HS-27A (cell line): ENCODE results near the gene SHISA9.
"Not testable (repeated sequence)": the region's sequence is repeated elsewhere in the genome, so short reads cannot be mapped to it uniquely, and the experiment has no call there.

Experiments
- DNase-seq: peaks from one replicate; pipeline ENCODE4 v3.0.0-alpha.2; 2012; ENCODE audit warnings: low read depth, missing footprints

SHISA9 gene

DNA sequence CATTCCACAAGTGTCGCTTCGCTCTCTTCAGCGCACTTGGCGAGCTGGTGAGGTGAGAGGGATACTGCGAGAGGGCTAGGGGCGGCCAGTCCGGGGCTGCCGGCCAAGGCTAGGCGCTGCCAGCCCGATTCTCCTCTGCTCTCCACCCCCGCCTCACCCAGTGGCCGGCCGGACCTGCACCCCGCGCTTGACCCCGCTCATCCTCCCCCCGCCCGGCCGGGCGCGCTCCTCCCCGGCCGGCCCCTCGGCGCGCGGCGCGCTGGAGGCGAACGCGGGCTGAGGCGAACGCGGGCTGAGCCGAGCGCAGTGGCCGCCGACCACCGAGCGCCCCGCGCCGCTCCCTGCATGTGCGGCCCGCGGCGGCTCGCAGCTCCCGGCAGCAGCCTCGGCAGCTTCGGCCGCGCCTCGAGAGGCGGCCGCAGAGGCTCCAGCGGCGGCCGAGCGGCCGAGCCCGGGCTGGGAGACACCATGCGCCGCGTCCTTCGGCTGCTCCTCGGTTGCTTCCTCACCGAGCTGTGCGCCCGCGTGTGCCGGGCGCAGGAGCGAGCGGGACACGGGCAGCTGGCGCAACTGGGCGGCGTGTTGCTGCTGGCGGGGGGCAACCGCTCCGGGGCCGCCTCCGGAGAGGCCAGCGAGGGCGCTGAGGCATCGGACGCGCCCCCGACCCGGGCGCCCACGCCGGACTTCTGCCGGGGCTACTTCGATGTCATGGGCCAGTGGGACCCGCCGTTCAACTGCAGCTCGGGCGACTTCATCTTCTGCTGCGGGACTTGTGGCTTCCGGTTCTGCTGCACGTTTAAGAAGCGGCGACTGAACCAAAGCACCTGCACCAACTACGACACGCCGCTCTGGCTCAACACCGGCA, at the start of gene SHISA9:
TSS of gene SHISA9 (plus strand) at position 2 of the 865 bp plus-strand sequence.
- DNase-seq, result no peak

DNA sequence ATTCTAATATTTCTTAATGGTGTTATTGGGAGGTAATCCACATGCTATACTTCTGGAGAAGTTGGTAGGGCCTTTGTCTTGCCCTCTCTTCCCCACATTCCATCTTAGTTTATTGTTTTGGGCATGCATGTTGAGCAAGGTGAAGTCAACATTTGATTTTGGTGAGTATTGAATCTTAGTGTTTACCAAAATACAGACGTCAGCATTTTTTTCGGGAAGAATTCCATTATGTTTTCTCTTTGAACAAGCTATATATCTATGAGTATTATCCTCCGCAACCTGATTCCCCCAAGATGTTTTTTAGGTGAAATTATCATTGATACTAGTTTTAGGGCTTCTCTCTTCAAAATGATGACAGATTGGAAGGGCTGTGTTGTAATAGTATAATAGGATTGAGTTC, 47.4 kb upstream of the SHISA9 start:
- no peak for DNase-seq

DNA sequence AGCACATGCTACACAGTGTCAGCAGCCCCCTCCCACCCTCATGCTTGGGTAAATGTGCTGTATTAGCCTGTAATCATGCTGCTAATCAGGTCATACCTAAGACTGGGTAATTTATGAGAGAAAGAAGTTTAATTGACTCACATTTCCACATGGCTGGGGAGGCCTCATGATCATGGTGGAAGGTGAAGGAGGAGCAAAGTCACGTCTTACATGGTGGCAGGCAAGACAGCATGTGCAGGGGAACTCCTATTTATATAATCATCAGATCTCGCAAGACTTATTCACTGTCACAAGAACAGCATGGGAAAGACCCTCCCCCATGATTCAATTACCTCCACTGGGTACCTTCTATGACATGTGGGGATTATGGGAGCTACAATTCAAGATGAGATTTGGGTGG, 44.0 kb upstream of the SHISA9 start:
- not testable (repeated sequence) for DNase-seq

DNA sequence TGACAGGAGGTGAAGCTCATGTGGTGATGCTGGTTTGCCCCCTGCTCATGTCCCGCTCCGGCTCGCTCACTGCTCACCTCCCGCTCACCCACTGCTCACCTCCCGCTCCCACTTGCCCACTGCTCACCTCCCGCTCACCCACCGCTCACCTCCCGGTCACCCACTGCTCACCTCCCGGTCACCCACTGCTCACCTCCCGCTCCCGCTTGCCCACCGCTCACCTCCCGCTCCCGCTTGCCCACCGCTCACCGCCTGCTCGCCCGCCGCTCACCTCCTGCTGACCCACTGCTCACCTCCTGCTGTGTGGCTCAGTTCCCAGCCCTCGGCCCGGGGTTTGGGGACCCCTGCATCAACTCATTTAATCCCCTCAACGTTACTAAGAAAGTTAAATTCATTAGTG, 39.1 kb upstream of the SHISA9 start:
- DNase-seq, result no peak

DNA sequence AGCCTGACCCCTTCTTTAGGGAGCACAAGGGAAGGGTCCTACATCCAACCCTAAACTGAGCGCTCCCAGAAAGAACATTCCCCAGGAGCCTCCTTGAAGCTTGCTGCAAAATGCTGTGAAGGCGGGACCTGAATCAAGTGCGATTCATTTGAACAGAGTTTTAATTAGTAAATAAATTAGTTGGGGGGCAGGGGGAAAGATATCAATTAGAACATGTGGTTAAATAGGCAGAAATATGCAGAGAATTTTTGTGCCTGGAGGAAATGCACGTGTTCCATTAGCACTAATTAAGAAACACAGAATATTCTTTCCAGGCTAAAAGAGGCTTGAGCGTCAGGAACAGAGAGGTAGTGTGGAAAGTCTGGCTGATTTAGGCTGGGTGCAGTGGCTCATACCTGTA, 38.5 kb upstream of the SHISA9 start:
- no peak for DNase-seq

DNA sequence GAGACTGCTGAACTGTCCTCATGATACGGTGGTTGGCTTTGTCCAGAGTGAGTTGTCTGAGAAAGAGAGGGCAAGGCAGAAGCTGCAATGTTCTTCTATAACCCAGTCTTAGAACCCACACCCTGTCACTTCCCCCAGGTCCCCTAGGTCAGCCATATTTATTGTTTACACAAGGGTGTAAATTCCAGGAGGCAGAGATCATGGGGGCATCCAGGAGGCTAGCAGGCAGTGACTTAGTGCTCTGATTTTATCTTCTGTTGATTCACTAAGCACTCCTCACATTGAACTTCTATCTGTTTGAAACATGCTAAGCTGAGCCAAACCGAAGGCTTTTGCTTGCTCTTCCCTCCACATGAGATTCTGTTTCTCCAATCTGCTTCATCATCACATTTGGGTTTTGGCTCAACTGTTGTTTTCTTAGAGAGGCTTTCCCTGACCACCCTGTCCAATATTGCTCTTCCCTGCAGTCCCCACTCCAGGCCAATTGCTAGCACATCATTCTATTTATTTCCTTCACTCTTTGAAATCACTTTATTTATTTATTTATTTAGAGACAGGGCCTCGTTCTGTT, 34.3 kb upstream of the SHISA9 start:
- DNase-seq, result no peak

DNA sequence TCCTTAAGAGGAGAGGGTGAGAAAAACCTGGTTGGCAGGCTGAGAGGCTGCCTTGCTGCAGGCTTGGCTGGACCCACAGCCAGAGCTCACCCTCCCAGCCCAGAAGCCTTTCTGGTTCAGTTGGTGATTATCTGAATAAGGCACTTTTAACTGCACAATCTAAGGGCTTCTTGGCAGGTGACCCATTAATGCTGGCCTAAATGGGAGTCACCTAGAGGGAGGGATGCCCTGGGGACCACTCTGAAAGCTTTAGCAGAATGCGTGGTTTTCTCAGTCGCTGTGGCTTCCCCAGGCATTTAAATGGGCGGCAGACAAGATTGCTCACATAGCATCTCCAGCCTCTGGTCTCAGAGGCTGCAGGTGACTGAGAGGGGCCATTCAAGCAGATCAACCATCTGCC, 33.2 kb upstream of the SHISA9 start:
- DNase-seq, result no peak

DNA sequence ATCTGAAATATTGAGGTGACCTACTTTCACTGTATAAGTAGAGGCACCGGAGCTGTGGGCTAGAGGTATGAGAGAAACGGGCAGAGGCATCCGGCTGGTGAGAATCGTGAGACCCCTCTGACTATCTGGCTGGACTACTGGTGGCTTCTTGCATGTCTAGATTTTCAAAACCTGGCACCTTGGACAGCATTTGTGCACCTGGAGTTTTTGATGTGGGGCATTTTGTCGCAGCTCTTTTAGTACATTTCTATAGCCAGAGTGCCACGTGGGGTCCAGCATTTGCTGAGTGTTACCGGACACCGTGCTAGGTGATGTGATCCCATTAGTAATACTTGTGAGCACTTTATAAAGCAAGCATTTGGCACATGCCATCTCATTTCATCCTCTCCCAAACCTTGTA, 32.6 kb upstream of the SHISA9 start:
- no peak for DNase-seq

DNA sequence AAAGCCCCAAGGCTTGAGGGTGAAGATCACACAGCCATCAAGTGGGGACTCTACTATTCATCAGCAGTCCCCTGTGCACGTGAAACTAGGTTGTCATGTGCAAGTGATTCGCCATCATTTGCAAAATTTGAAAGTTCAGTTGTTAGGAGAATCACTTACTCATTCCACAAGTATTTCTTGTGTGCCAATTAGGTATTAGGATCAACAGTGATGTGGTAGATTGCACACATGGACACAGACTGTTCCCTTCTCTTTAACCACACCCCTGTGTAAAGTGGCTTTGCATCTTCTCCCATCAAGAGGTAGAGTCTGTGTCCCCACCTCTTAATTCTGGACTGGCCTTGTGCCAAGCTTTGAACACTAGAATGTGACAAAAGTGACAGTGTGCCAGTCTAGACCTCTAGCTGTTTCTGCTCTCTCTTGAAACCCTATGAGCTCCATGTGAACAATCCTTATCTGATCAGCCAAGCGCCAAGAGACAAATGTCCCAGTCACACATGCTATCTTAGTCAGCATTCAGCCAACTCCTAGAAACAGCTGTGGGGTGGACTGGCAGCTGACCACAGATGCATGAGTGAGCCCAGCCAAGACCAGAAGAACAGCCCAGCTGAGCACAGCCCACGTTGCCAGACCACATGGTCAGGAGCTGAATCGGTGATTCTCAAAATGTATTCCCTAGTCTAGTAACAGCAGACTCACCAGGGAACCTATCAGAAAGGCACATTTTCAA, 31.5 kb upstream of the SHISA9 start:
- DNase-seq, result no peak

DNA sequence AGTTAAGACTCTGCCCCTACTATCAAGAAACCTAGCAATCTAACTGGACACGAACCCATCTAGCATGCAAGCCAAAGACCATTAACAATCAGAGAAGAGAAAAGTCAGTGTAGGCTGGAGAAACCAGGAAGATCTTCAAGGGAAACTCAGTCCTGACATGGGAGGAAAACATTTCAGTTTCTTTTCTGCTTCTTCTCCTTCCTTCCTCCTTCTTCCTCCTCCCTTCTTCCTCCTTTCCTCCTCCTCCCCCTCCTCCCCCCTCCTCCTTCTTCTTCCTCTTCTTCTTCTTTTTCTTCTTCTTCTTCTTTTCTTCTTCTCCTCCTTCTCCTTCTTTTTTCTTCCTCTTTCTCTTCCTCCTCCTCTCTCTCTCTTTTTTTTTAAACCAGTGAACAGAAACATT, 29.6 kb upstream of the SHISA9 start:
- no peak for DNase-seq

DNA sequence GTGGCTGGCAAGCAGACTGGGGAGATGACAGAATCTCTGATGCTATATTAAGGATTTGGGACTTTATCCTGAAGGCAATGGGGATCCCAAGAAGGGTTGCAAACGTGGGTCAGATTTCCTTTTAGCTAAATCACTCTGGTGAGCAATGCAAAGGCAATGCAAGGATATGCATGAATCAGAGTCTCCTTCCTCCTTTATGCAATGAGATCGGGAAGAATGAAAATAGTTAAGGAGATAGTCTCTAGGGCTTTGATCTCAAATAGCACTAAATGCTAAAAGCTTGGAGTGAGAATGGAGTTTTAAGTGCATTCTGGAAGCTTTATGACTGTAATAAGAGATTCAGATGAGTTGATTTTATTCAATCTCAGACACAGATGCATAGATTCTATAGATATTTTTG, 27.2 kb upstream of the SHISA9 start:
- DNase-seq, result peak; percentile 29

DNA sequence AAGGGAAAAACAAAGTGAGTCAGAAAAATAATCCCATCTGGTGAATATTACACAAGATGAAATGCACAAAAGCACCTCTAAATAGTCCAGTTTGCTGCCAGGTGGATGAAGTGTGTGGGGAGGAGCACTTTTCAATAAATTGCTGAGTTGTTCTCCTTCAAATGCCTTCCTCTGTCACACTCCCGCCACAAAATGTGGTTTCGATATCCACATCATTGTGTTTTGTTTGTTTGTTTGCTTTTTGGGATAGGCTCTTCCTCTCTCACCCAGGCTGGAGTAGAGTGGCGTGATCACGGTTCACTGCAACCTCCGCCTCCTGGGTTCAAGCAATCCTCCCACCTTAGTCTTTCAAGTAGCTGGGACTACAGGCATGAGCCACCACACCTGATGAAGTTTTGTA, 24.6 kb upstream of the SHISA9 start:
- DNase-seq, result no peak

DNA sequence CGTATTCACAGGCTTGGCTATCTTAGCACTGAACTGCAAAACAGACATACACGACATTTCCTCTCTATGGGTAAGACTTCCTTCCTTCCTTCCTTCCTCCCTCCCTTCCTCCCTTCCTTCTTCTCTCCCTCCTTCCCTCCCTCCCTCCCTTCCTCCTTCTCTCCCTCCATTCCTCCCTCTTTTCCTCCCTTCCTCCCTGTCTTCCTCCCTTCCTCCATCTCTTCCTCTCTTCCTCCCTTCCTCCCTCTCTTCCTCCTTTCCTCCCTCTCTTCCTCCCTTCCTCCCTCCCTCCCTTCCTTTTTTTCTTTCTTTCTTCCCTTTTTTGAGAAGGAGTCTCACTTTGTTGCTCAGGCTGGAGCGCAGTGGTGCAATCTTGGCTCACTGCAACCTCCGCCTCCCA, 22.4 kb upstream of the SHISA9 start:
- DNase-seq, result no peak

DNA sequence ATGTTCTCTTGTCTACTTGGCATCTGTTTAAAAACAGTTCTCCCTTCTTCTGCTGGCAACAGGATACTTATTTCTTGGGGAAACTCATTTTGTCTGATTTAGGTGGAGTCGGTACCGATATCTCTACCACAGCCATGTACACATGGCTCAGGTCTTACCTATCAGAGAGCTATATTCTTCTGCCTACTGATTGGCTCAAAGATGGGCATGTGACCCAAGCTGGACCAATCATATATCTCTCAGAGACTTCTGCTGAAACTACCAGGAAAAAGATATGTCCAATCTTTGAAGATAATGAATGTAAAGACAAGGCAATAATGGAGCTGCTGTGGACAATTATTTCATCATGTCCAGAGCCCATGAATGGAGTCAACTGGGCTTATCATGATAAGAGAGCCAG, 21.6 kb upstream of the SHISA9 start:
- no peak for DNase-seq

DNA sequence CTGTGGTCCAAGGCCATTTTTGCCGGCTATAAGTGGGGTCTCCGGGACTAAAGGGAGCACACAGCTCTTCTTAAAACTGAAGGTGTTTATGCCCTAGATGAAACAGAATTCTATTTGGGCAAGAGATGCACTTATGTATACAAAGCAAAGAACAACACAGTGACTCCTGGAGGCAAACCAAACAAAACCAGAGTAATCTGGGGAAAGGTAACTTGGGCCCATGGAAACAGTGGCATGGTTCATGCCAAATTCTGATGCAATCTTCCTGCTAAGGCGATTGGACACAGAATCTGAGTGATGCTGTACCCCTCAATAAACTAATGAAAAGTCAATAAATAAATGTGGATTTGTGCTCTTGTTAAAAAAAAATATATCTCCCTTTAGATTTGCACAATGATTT, 20.2 kb upstream of the SHISA9 start:
- no peak for DNase-seq

DNA sequence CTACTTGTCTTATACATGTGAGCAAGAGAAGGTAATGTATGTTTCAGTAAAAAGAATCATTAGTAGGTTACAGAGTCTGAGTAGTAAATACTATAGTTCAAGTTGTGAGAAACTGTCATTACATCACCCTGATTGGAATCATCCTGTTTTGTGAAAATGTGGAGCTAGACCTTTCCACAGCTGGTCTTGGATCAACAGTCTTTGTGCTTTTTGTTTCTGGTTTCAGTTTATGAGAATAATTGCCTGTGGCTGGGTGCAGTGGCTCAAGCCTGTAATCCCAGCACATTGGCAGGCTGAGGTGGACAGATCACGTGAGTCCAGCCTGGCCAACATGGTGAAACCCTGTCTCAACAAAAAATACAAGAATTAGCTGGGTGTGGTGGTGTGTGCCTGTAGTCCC, 19.7 kb upstream of the SHISA9 start:
- DNase-seq, result no peak

DNA sequence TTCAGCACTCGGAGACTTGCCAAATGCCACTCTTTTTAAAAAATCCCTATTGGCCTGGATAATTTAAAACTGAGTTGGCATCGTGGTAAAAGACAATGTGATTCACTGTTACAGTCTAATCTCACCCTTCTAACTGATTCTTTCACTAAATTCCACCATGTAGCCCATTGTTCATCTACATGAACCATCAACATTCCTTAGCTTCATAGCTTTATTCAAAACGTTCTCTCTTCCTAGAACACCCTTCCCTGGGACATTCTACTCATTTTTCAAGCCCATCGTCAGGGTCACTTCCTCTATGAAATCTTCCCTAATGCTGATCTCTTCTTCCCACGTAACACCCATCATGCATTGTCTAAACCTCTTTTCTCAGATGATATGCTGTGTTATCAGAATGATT, 15.7 kb upstream of the SHISA9 start:
- no peak for DNase-seq

DNA sequence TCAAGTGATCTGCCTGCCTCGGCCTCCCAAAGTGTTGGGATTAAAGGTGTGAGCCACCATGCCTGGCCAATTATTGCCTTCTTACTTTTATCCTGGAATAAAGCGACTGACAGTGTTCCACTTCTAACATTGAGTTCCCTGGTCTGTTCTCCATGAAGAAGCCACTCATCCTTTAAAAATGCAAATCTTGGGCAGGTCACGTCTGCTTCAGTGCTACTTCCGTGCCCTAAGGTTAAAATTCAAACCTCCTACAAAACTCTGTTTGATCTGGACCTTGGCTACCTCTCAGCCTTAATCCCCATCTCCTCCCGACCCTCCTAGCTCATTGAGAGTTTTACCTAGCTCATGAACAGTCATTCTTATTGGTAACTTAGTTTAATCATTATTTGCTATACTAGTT, 9.6 kb upstream of the SHISA9 start:
- no peak for DNase-seq

DNA sequence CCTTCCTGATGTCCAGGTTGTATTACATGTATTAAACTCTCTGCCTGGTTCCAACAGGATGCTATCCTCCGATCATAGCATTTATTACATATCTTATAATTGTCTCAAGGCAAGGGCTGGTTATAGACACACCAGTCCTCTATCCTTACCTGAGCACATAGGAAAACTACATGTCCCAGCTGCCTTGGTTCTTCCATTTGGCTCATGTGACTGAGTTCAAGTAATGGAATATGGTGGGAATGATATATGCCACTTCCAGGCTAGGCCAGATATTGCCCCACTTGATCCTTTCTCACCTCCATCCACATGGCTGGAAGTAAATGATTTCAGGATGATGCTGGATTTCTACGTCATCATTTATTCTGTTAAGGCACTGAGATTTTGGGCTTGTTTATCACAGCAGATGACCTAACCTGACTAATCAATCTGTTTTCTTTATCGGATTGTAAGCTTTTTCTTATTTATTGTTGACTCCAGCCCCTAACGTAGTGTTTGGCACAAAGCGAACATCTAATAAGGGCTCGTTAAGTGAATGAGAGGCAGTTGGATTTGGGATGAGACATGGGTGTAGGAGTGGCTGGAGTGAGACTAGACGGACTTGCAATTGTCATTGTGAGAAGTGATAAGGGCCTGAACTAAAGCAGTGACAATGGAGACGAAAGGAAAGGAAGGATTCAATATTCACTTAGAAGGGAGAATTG, 8.2 kb upstream of the SHISA9 start:
- DNase-seq, result no peak

DNA sequence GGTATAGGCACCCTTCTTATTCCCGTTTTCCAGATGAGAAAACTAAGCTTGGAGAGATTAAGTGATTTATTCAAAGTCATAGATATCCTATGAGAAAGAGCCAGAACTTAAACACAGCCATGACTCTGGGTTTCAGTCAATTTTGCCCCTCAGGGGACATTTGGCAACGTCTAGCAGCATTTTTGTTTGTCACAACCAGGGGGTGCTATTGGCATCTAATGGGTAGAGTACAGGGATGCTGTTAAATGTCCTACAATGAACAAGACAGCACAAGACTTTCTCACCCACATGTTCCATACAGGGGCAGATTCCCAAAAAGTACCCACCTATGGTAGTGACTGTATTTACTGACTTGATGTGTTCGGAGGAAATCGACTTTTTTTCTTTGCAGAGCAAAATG, 4.8 kb upstream of the SHISA9 start:
- DNase-seq, result peak; percentile 24

DNA sequence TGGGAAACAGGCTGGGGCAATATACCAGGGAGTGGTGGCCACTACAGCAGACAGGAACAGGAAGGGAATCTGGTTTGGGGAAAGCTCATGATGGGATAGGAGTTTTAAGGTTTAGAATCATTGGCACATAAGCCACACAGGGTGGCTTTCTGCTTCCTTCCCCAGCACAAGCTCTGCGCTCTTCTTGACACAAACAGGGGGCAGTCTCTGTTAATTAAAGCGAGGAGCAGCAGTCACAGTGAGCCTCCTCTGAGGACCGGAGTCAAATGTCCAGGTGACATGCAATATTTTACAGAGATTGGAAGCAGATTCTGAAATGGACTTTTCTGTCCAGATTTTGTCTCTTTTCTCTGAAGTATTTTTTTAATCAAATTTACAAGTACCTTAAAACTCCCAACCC, 2.8 kb upstream of the SHISA9 start:
- no peak for DNase-seq

DNA sequence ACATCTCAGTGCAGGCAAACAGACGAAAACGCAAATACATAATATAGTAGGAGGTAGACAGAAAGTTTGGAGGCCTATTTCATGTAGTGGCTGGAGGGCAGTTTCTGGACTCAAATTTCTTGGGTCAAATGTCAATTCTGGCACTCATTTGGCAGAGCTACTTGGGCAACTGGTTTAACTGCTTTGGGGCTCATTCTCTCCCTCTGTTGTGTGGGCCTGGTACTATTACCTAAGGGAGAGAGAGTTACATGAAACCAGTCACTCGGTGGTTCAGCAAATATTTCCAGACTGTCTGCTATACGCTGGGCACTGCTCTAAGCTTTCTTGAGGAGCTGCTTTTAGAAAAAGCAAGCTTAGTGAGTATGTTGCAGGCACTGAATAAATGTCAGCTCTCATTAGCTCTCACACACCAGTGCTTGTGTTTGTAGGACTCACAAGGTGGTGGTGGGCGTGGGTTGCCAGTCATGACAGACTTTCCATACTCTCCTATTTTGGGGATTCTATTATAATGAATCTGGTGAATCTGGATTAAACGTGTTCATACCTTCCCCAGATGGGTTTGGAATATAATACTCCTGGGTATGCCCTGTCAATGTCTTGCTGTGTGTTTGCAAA, 1.8 kb upstream of the SHISA9 start:
- DNase-seq, result no peak
